ENCODE results near the gene SPRED2.

SPRED2 gene

DNA sequence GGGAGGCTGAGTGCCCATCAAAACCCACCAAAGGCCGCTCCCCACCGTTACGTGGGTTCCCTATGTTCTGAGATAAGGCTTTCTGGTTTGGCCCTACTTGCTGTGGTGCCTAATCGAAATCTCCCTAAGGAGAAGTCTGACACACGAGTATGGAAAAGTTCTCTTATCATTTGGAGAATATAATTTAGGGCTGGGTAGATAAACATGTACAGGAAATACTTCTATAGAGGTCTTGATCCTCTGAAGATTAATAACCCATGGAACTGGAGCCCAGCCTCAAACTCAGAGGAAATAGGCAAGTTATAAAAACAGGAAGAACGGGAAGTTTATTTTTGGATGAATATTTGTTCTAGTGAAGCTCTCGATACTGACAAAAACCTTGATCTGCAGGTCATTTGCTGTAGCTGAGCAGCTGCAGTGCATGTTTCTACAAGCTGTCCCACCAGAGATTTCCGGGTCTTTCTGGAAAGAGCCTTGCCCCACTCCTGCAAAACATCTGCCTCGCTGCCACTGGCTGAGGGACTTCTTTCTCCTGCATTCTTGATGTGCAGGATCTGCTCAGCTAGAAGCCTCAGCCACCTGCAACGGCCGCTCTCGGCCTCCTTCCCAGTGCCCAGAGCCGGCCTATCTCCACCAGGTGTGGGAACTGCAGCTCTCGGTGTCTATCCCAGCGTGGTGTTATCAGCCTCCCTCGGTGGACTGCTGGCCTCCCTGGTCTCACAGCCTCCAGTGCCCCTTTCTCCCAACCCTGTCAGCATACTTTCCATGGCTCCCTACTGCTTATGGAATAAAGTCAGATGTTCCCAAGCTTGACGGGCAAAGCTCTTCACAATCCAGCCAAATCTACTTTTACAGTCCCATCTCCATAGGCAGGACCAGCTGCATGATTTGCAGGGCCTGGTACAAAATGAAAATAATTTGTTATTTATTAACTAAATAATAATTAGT is 48.6 kb downstream of the SPRED2 start:
- DNase-seq = no peak

DNA sequence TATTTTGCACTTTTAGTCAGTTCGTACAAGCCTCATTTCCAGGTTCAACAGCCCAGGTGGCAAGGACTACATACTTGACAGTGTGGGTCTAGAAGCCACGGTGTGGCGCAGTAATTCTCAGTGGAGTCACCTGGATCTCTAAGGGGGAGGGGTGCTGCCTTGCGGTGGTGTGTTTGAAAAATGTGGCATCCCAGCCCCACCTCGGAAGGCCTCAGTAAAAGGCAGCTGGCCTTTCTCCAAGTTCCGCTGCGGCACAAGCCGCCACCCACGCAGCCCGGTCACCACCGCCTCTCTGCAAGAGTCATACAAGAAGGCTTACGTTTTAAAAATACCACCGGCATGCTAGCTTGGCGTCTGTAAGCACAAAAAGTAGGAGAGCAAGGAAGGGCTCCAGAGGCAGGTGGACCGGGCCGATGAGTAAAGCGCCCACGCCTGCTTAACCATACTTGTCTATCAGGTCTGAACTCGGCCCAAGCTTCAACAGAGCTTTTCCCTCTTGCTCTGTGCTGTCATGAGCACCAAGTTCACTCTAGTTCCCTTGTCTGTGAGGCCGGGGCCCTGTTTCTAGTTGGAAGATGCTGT is 49.5 kb downstream of the SPRED2 start:
- peak; percentile 94 for DNase-seq

DNA sequence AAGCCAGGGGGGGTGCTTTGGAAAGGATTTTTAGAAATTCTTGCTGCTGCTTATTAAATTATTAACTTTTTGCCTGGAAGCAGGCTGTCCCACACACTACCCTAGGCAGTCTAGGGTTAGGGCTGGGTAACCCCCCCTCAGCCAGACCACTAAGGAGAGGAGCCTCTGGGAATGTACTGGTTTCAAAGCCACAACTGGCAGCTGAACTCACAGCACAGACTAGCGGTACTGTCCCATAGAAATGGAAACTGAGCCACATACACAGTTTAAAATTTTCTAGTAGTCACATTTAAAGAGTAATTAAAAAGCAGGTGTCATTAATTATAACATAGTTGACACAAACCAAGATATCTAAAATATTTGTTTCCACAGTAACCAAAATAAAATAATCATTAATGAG is 50.1 kb downstream of the SPRED2 start:
- DNase-seq = no peak

DNA sequence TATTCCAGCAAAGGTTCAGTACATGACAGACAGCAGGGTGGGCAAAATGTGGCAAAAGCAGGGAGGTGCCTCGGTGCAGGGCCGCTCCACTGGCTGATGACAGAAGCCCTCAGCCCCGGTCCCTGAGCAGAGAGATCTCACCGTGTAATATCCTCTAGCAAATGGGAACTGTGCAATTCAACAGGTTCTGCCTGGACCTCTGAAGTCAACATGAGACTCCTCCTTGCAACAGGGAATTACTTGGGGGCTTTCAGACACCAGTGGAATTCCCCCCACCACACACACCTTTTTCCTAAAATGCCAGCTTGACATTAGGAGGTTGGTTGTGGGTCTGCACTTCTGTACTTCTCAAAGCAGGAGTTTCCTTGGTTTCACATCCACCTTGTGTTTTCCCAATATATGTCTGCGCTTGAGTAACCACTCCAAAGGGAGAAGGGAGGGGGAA is 50.8 kb downstream of the SPRED2 start:
- no peak for DNase-seq

DNA sequence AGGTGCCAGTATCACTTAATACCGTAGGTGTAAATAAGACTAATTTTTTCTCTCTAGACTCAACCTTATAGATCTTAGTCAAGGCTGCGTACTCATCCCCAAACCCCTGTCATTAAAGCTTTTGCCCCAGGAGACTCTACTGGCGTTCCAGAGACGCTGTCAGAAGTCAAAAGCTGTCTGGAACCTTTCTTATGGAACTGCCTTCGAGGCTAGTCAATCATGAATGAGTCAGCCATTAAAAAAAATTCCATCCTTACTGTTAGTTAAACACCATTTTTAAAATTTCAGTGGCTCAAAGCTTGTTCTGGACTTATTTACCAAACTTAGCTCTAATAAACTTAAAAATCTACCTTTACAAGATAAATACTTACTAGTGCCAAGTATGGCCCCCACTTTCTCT is 52.1 kb downstream of the SPRED2 start:
- DNase-seq = no peak

DNA sequence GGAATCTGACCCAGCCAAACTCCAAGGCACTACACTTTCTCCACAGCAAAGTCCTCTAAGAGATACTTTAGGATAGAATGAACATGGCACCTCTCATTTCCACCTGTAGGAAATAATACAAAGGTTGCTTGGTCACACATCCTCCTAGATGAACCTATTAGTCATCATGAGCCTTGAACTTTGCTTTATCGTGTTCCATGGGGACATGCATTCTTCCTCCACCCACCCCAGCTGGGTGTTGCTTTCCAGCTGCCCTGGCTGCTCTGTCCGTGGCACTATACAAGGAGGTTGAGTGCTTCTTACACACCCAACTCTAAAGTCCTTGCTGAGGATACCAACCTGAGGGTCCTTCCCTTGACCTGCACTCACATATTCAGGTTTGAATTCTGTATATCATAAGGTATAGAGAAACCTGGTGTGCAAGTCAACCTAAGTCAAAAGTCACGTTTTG is 52.7 kb downstream of the SPRED2 start:
- no peak for DNase-seq

DNA sequence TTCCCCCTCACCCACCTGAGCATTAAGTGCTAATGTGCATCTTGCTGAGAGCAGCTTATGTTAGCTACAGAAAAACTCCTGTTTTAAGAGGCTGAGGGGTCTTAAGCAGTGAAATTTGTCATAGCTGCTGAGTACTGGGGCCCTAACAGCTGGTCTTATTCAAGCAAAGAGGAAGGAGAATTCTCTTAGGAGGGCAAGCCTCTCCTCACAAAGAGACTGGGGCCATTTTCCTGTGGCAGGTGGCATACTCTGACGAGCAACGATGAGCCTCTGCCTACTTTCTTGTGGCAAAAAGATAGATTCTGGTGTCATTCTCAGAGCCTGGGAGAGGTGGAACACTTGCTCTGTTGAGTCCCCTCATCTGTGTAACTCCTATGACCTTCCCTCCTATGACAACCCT is 53.2 kb downstream of the SPRED2 start:
- no peak for DNase-seq

DNA sequence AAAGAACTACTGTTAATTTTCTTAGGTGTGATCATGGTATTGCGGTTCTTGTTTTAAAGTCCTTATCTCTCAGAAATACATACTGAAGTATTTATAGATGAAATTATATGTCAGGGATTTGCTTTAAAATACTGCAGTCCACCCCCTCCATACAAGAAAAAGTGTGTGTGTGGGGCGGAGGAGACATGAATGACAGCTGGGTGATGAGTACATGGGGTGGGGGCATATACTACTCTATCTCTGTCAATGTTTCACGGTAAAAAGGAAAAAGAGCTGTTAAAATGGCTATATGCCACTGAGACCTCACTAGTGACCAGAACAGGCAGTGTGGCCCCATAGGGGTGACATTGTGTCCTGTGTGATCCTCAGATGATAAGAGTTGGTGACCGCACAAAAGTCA is 54.1 kb downstream of the SPRED2 start:
- no peak for DNase-seq

DNA sequence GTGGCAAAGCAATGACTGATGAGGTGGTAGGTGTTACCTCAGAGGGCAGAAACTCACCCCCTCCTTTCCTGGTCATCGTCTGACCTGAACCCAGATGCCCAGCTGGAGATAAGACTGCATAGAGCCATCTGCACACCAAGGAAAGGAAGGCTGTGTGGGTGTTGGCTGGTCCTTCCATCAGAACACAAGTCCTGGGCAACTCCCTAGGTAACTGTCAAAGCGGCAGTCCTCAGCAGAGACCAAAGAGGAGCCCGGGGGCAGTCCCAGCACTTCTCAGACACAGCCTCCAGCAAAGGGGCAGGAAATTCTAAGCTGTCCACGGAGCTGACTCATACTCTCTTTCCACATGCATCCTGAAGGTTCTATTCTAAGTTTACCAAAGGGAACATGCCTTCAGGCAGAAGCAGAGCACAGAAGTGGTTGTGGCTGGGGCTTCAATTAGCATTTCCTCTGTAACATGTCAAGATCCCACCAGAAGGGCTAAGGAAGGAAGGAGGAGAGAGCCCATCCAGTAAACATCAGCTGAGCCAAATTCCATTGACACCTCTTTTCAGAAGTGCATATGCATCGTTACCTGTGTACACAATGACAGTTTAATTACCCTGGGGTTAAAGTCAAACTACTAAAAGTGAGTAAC is 54.7 kb downstream of the SPRED2 start:
- DNase-seq = no peak

DNA sequence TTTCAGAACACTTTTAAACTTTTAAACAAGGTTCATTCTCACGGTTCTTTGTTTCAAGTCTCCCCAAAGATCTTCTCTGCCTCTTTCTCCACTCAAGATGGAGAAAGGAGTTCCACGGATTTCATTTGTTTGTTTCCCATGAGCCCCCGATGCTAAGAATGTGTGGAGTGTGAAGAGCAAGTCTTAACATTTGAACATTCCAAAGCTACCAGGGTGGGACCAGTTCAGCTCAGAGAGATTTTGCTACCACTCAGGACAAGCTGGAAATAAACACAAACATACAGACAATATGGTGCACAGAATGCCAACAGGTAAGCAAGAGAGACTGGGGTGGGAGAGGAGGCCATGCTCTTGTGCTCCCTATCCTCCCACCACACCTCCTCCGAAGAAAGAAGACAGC is 56.7 kb downstream of the SPRED2 start:
- no peak for DNase-seq

DNA sequence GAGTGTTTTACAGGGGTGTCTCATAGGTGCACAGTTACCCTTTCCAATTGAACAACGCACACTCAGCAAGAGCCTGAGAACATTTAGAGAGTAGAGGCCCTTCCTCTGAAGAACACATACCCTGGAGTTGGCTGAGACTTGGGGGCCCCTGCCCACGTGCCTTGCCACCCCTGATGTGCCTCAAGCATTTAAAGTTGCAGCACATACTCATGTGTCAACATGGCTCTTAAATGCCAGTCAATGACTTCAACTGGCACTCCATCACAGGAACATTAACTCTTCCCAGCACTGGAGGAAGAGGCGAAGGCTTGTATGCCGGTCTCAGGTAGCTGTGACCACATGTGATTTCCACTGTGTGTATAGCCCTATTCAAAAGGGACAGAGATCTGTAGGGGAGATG is 57.4 kb downstream of the SPRED2 start:
- no peak for DNase-seq

DNA sequence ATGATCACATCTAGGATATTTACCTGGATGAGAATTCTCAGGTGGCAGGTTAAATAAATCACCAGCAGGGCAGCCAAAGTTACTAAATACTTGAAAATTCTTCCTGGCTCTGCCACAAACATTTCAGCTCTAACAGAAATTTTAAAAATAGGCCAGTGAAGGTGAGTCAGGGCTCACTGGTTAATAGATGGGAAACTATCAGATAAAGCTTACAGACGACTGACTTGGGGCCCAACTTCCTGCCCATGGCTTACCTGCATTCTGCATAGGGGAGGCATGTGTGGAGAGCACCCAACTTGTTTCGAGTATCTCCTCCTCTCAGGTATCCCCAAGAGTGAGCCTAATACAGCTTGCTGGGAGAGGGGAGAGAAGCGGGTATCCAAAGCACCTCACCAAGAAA is 57.8 kb downstream of the SPRED2 start:
- DNase-seq = no peak

DNA sequence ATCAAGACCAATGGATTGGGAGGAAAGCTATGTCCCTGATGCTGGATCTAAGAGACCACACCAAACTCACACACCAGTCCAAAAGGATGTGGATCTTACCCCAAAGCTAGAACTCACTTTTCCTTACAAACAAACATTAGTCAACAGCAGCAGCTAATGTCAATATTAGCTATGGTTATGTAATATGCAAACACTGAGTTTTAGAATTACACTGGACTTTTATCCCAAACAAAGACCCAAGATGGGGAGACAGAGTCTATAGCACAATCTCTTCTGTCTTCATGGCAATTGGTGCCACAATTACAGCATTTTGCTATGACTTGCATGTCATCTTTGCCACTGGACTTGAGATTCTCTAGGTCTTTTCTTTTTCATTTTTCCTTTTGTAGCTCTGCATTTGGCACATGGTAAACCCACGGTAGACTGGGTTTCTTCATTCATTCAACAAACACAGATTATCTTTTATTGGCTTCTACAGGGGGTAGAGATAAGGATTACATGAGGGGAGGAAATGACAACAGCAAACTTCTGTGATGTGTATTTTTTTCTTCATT is 59.0 kb downstream of the SPRED2 start:
- no peak for DNase-seq

DNA sequence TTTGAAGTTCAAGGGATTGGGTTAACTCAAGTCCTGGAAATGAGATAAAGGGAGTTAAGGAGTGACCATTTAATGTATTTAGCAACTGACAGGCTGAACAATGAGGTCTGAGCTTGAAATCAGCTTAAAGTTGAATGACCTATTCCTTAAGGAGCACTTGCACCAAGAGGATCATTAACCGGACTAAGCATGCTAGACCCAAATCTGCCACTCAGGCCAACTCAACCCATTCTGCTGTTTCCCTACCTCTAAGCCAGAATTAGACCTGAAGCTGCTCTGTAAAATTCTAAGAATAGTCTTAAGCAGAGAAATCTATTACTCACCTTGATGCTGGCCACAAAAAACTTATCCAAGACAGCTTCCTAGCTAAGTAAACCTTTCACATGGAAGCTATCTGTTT is 59.8 kb downstream of the SPRED2 start:
- DNase-seq = no peak

DNA sequence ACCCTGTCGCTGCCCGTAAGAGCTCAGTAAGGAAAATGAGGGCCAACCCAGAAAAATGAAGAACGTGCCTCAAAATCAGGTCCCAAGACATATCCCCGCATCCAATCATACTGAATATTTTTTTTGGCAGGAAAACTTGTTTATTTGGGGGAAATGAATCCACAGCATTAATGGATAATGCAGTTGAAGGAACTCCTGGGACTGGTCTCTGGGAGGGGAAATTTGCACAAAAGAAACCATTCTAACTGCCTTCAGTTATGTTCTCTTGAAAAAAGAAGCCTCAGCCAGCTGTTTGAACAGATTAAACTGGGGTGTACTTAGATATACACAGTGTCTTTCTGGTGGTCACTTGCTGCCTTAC is 61.3 kb downstream of the SPRED2 start:
- DNase-seq = no peak

DNA sequence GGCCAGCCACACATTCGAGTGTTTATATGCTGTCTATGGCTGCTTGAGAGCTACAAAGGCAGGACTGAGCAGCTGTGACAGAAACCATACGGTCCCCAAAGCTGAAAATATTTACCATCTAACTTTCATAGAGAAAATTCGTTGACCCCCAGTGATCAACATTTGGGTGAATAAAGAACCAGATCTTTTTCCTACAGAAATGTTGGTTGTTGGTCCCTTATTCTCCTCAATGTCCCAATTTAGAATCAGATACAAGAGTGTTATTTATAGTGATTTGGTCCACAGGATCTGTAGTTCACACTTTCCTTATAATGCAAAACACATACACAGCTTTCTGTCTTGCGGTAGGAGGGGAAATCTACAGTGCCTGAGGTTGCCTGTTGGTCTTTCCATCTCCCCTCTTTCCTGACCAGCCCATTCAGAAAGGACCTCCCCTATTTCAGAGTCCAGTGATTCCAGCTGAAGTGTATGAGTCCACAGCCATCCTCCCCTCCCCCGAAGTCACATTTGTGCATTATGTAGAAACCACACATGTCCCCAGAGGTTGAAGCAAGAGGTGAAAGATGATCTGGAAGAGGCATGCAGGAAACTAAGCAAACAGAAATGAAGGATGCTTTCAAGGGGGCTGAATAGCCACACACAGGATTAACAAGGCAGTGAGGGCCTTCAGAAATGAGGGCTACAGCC is 61.9 kb downstream of the SPRED2 start:
- no peak for DNase-seq

DNA sequence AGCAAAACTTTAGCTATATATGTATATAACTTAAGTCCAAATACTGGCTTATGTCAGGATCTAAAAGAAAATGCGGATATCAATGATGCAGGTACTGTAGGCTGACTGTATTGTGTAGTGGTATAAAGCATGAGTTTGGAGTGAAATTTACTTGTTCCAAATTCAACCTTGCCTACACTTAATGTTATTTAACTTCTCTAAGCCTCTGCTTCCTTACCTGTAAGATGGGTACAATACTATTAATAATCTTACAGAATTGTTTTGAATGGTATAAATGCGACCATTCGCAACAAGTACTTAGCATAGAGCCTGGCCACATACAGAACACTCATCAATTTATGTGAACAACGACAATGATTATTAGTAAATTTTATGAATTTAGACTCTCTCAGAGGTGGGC is 62.4 kb downstream of the SPRED2 start:
- no peak for DNase-seq

DNA sequence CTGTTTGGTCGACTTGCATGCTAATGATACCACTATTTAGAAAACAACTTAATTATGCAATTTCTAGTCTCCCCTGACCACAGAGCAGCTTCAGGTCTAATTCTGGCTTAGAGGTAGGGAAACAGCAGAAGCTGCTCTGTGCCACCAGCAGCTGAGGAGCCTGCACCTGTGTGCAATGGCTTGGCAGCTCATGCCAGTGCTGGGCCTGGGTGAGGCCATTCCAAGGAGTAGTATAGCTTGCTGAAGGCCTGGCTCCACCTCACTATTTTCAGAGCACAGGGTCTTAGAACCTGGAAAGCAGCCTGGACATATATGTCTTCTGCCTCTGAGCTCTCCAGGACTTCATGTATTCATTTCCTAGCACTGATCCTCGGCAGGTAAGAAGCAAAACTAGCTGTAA is 62.8 kb downstream of the SPRED2 start:
- no peak for DNase-seq

DNA sequence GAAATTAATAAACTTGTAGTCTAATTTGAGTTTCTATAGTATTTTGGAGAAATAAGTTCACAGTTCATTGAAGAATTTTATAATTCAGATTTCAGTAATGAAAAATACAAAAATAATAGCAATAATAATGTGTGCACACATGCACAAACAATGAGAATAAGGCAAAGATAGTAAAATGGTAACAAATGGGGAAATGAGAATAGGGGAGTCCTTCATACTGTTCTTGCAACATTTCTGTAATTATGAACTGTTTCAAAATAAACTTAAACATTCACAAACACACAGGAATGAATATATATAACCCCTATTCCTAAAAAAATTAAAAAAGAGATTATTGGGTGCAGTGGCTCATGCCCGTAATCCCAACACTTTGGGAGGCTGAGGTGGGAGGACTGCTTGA is 63.9 kb downstream of the SPRED2 start:
- no peak for DNase-seq

DNA sequence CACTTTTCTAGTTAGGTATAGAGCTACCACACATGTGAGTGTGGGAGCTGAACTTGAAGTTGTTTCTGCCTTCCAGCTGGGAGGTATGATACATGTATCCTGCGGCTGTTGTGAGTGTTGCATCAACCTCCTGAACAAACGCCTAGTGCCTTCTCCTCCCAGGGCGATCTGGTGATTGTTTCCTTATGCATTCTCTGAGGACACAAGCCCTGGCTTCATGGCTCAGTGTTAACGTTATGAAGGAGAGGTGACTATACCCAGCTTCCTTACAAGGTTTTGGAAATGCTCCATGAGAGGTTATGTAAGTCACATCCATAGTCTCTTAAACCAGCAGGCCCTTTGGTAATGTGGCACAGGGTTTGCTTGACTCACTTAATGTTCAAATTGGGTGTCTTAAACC is 64.9 kb downstream of the SPRED2 start:
- no peak for DNase-seq

DNA sequence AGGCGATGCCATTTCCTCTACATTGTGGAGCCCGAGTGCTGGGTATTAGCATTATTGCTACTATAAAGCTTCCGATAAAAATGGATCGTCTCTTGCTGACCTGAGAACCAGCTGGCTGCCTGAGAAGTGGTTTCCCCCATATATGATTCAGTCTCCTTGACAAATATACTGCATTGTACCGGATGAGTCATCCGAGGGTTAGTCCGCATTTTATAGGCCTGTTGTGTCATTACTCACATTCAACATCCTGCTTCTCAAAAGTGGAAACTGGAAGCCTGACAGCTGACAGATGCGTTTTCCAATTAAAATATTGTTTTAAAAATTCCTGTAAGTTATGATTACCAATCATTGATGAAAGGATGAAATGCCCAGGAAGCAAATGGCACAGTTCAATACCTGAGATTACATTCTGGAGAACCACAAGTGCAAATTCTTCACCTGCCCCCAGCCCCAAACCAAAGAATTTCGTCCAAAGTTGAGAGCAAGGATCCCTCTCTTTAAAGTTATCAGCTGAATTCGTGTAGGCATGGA is 65.7 kb downstream of the SPRED2 start:
- peak; percentile 37 to 49 for DNase-seq

DNA sequence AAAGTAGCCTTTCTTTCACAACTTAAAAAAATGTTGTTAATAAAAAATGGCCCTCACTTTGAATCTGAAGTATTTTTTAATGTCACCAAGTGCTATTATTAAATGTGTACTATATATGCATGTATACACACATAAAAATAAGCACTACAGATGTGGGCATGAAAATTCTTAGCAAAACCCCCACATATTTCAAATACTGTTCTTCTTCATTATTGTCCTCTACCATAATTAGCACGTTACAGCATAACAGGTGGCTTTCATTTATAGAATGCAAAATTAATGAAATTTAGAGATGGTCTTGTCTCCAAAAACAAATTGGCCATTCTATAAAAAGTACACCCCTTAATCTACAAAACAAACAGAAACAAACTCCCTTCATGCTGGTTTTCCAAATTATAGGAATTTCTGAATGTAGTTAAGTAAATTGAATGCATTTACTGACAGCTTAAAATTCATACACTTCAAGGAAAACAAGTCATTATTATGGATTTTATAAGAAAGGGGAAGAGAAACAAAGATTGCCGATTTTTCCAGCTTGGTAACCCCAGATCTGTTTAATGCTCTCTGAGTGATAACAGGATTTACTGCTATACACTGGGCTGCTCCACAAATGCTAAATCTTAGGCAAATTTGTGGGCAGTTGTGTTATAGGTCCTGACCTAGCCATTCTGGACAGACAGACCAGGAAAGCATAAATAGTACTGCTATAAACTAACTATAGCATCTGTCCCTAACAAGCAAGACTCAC is 67.2 kb downstream of the SPRED2 start:
- DNase-seq = no peak

Measured in activated T-cell treated with anti-CD3 and anti-CD28 coated beads, Interleukin-2, amount 50 U/mL, for 48 hours (primary cell).